KBM-7 (cell line): ENCODE data around the gene TMEM244.
"Not testable (repeated sequence)": the region's sequence is repeated elsewhere in the genome, so short reads cannot be mapped to it uniquely, and the experiment has no call there.

Experiments
- DNase-seq: peaks from one replicate; pipeline ENCODE4 v3.0.0-alpha.2; 2015
- in situ Hi-C: fragments of 300-500 bp; cut with MboI; formaldehyde crosslinking; loops from 2 replicates; pipeline ENCODE4 v1.14.3; 2020; ENCODE audit warnings: low sequenced_read_pairs, low pct_unique_long_range_greater_than_20kb, mixed read lengths

Gene TMEM244

GRCh38 chr6:129872586-129872985 lies 11.5 kb upstream of the TMEM244 start:
- no peak for DNase-seq
- in situ Hi-C loops: no loop called here

DNA sequence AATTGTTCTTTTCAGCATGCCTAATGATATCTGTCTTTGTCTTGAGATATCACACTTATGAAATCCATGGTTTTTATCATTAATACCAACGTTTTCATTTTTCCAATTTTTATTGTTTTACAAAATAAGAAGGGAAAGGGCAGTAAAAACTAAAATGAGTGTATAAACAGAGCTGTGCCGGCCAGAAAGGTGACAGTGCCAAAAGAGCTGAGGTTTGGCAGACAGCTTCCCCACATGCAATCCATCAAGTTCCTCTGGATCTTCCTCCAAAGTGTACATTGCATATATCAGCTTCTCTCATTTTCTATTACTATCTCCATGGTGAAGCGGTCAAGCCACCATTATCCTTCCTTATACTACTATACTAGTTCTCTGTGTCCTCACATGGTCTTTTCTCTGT lies 10.1 kb upstream of the TMEM244 start:
- in situ Hi-C loops: no loop called here
- no peak for DNase-seq

GRCh38 chr6:129867403-129867802 lies 6.3 kb upstream of the TMEM244 start:
- in situ Hi-C loops: no loop called here

GRCh38 chr6:129866688-129867087 lies 5.6 kb upstream of the TMEM244 start:
- in situ Hi-C loops: no loop called here
- DNase-seq: no peak

More at GRCh38 chr6:129867403-129867802, 6.3 kb upstream of the TMEM244 start:
- no peak for DNase-seq

GRCh38 chr6:129866256-129866655 lies 5.1 kb upstream of the TMEM244 start:
- DNase-seq: no peak
- in situ Hi-C loops: no loop called here

GRCh38 chr6:129865013-129865412 lies 3.9 kb upstream of the TMEM244 start:
- in situ Hi-C loops: no loop called here
- DNase-seq: no peak

- DNase-seq: no peak
- in situ Hi-C loops: no loop called here
Observed at GRCh38 chr6:129863664-129864063, 2.5 kb upstream of the TMEM244 start.

DNA sequence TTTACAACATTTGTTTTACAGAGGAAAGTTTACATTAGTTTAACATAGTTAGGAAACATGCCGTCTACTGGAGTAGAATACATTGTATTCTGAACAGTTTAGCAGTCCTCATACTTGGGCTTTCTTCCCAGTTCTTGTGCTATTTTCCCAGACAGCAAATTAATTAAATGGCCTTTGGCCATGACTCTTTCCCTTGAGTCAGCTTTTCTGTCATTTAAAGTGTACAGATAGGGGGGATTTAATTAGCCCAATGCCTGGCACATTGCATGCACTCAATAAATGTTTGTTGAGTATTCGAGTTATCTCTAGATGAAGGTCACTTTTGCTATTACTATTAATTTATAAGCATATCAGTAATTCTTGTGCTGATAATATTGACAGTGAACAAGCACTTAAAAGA lies 1.6 kb downstream of the TMEM244 start:
- in situ Hi-C loops: no loop called here
- DNase-seq: no peak

DNA sequence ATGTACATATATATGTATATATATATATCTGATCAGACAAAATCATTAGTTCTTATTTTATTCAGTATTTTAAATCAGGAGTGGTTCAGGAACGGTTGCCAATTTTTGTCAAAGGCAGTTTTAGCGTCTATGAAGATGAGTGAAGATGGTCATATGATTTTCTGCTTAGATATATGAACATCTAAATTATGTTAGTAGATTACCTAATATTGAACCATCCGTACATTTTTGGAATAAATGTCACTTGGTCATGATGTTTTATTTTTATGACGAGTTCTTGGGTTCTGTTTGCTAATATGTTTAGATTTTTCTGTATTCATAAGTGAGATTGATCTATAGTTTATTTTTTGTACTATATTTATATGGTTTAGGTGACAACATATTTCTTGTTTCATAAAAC lies 3.3 kb downstream of the TMEM244 start:
- no peak for DNase-seq
- in situ Hi-C loops: no loop called here

DNA sequence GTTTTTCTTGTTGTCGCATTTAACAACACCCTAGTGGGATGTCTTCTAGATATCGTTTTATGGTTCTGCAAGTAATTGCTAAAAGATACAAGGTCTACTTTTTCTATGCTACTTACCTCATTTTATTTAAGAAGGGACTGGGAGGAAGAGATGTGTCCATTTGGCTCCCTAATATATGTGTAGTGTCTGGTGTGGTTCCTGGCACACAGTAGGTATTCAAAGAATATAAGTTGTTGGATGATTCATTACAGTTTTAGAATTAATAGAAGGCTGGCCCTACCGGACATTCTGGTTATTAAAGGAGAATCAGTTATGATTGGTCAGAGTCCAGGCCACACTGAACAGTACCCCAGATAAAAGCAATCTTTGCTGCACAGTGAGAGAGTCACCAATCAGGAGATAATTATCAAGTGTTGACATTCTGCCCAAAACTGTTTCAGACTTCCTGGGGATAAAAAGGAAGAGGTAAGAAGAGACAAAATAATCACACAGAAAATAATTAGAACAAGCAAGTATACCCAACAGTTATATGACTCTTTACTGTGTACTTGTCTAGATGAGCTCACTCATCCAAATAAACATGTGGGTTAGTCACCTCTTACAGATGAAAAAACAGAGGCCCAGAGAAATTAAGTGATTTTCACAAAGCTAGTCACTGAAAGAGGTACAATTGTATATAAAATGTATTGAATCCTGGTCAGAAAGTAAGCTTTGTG lies 7.0 kb downstream of the TMEM244 start:
- no peak for DNase-seq
- in situ Hi-C loops: no loop called here

- peak; percentile 83 for DNase-seq
- in situ Hi-C loops: no loop called here
Observed at GRCh38 chr6:129852257-129852858, 8.8 kb downstream of the TMEM244 start.

DNA sequence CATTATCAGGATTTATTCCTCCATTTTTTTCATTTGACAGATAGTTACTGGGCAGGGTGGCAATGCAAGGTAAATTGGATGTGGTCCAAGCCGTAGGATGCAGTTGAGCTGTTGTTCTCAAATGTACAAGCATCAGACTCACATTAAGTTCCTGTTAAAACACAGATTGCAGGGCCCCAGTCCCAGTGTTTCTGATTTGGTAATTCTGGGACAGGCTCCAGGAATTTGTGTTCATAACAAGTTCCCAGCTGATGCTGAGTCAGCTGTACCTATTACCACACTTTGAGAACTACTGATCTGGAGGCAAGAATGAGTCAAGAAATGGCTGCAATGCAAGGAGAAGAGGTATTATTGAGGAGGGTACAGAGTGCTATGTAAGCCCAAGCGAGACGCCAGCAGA lies 11.7 kb downstream of the TMEM244 start:
- no peak for DNase-seq
- in situ Hi-C loops: no loop called here

GRCh38 chr6:129846761-129847160 lies 14.4 kb downstream of the TMEM244 start:
- DNase-seq: no peak
- in situ Hi-C loops: no loop called here

GRCh38 chr6:129845696-129846095 lies 15.4 kb downstream of the TMEM244 start:
- in situ Hi-C loops: no loop called here

GRCh38 chr6:129844118-129844891 lies 16.8 kb downstream of the TMEM244 start:
- in situ Hi-C loops: no loop called here
- no peak for DNase-seq

More at GRCh38 chr6:129845696-129846095, 15.4 kb downstream of the TMEM244 start:
- DNase-seq: no peak

GRCh38 chr6:129843573-129843972 lies 17.5 kb downstream of the TMEM244 start:
- DNase-seq: no peak
- in situ Hi-C loops: no loop called here

GRCh38 chr6:129842881-129843409 lies 18.2 kb downstream of the TMEM244 start:
- DNase-seq: no peak
- in situ Hi-C loops: no loop called here

GRCh38 chr6:129842137-129842536 lies 19.0 kb downstream of the TMEM244 start:
- no peak for DNase-seq
- in situ Hi-C loops: no loop called here

DNA sequence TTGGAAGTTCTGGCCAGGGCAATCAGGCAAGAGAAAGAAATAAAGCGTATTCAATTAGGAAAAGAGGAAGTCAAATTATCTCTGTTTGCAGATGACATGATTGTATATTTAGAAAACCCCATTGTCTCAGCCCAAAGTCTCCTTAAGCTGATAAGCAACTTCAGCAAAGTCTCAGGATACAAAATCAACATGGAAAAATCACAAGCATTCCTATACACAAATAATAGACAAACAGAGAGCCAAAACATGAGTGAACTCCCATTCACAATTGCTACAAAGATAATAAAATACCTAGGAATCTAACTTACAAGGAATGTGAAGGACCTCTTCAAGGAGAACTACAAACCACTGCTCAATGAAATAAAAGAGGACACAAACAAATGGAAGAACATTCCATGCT lies 21.6 kb downstream of the TMEM244 start:
- in situ Hi-C loops, DNase-seq: not testable (repeated sequence)

DNA sequence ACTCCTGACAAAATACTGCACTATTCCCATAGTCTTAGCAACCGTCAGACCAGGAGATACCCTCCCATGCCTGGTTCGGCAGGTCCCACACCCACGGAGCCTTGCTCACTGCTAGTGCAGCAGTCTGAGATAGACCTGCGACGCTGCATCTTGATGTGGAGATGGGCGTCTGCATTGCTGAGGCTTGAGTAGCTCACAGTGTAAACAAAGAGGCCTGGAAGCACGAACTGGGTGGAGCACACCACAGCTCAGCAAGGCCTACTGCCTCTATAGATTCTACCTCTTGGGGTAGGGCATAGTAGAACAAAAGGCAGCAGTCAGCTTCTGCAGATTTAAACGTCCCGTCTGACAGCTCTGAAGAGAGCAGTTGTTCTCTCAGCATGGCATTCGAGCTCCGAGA lies 25.4 kb downstream of the TMEM244 start:
- no peak for DNase-seq
- in situ Hi-C loops: no loop called here
